GM21447 (cell line): ENCODE results near the gene CYTH3.

Experiments used
- ATAC-seq: cut with Tn5 transposase; IDR thresholded peaks from one replicate; pipeline ENCODE4 v1.9.1; 2021; ENCODE audit not compliant: unreplicated experiment

CYTH3 gene

DNA sequence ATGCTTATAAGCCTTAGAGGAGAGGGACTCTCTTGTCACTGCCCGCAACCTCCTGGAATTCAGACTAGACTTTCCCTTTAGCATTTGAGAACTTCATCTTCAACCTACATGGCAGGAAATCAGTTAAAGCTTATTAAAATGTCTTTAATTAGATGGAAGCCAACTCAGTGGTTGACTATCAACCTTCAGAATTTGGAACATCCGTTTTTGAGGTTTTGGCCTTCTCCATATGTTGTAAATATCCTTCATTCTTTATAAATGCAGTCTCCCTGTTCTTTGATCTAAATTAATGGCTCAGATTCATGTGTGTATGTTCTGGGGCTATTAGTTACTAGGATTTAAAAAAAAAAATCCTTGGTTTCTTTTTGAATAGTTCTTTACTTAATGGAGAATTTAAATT, 156.2 kb downstream of the CYTH3 start:
- ATAC-seq: no peak
